ENCODE measurements around the gene BRINP1.

BRINP1 gene

DNA sequence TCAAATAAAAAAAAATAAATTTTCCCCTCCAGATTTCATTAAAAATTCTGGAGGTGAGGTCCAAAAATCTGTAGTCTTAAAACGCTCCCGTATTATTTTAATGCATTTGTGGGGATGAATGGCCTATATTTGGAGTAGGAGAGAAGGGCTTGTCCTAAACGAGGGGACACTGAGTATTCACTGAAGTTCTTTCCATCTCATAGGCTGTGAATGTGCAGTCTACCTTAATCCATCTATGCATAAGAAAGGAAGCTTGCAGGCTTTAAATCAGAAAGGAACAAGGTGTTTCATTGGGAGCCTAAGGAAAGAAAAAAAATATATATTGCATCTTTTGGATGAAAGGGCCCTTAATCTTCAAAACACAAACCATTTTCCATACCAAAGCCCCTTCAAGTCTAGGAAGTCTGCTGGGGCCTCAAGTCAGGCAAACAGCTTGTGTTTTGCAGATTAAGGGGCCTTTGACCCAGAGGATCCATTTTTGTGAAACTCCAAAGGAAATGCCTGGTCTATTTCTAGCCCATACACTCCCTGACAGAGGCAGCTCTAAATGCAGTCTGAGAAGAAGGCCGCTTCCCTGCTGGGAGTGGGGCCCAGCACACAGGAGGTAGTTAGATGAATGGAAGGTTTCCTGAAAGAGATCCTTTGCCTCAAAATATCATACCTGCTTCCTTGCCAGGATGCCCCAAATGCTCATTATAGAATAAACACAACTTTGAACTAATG lies 35.6 kb downstream of the BRINP1 start:
- TF ChIP-seq, protein P1, sequence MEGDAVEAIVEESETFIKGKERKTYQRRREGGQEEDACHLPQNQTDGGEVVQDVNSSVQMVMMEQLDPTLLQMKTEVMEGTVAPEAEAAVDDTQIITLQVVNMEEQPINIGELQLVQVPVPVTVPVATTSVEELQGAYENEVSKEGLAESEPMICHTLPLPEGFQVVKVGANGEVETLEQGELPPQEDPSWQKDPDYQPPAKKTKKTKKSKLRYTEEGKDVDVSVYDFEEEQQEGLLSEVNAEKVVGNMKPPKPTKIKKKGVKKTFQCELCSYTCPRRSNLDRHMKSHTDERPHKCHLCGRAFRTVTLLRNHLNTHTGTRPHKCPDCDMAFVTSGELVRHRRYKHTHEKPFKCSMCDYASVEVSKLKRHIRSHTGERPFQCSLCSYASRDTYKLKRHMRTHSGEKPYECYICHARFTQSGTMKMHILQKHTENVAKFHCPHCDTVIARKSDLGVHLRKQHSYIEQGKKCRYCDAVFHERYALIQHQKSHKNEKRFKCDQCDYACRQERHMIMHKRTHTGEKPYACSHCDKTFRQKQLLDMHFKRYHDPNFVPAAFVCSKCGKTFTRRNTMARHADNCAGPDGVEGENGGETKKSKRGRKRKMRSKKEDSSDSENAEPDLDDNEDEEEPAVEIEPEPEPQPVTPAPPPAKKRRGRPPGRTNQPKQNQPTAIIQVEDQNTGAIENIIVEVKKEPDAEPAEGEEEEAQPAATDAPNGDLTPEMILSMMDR (IDR thresholded peaks at IDR 0.05; ENCODE audit: poor library complexity, severe bottlenecking), result no peak

DNA sequence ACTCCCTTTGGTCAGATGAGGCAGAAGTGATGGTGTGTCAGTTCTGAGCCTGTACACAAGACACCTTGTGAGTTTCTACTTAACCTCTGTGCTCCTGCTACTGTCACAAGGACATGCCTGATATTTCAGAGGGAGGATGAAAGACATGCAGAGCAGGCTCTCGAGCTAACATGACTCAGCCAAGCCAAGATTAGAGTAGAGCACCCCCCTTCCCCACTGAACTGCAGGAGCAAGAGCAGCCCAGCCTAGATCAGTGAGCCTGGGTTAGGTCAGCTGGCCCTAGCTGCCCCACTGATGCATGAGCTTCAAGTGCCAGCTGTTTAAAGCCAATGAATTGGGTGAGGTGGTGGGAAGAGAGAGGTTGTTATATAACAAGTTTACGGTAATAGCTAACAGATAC lies 36.7 kb downstream of the BRINP1 start:
- H3K4me1 ChIP-seq (ENCODE audit: insufficient read depth, poor library complexity, severe bottlenecking), result no peaks in the 10 kb centered on the region
- peaks cover 2% of the 10 kb centered on the region for H3K9me3 ChIP-seq (ENCODE audit: severe bottlenecking)
- H3K27me3 ChIP-seq (ENCODE audit: insufficient read depth, poor library complexity, severe bottlenecking), result no peaks in the 10 kb centered on the region
- ATAC-seq (ENCODE audit: low read depth), result no peak
- no peaks in the 10 kb centered on the region for H3K36me3 ChIP-seq (ENCODE audit: low read depth)
- TF ChIP-seq, protein P1 (IDR thresholded peaks at IDR 0.05; ENCODE audit: poor library complexity, severe bottlenecking), result no peak
- DNase-seq (ENCODE audit: low spot score), result no peak
- no peak overlapping the region for H3K4me3 ChIP-seq (ENCODE audit: severe bottlenecking)
- H3K27ac ChIP-seq (ENCODE audit: poor library complexity, severe bottlenecking), result no peak overlapping the region

More for the DNA sequence above, 35.6 kb downstream of the BRINP1 start:
- H3K27ac ChIP-seq (ENCODE audit: poor library complexity, severe bottlenecking), result no peak overlapping the region
- H3K36me3 ChIP-seq (ENCODE audit: low read depth), result no peaks in the 10 kb centered on the region
- no peaks in the 10 kb centered on the region for H3K27me3 ChIP-seq (ENCODE audit: insufficient read depth, poor library complexity, severe bottlenecking)
- H3K9me3 ChIP-seq (ENCODE audit: severe bottlenecking), result peaks cover 2% of the 10 kb centered on the region
- DNase-seq (ENCODE audit: low spot score) (no peak), ATAC-seq (ENCODE audit: low read depth) (no peak)
- no peak overlapping the region for H3K4me3 ChIP-seq (ENCODE audit: severe bottlenecking)
- H3K4me1 ChIP-seq (ENCODE audit: insufficient read depth, poor library complexity, severe bottlenecking), result no peaks in the 10 kb centered on the region

DNA sequence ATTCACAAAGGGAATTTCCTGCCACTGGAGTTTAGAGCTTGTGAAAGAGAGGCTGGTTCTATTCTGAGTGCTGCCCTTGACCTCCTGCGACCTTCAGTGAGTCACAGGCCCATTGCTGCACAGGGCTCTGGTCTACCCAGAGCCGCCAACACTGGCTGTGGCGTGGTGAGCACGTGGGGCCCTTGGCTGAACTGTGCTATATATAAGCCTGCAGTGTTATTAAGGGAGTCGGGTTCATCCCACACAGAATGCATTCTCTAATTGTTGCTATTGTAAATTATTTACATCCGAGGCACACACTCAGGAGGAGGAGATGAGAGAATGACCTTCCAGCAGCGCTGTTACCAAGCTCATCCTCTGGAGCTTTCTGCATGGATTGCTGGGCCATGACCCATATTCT lies 47.1 kb downstream of the BRINP1 start:
- Histone ChIP-seq H3K9me3 (ENCODE audit: severe bottlenecking) (no peaks in the 10 kb centered on the region), H3K27ac (ENCODE audit: poor library complexity, severe bottlenecking) (no peak overlapping the region), H3K4me1 (ENCODE audit: insufficient read depth, poor library complexity, severe bottlenecking) (no peaks in the 10 kb centered on the region), H3K27me3 (ENCODE audit: insufficient read depth, poor library complexity, severe bottlenecking) (no peaks in the 10 kb centered on the region), H3K36me3 (ENCODE audit: low read depth) (no peaks in the 10 kb centered on the region), H3K4me3 (ENCODE audit: severe bottlenecking) (no peak overlapping the region)
- no peak for DNase-seq (ENCODE audit: low spot score)
- no peak for ATAC-seq (ENCODE audit: low read depth)
- TF ChIP-seq, protein P1 (IDR thresholded peaks at IDR 0.05; ENCODE audit: poor library complexity, severe bottlenecking), result no peak

- Histone ChIP-seq H3K4me3 (ENCODE audit: severe bottlenecking) (no peak overlapping the region), H3K9me3 (ENCODE audit: severe bottlenecking) (no peaks in the 10 kb centered on the region), H3K27ac (ENCODE audit: poor library complexity, severe bottlenecking) (no peak overlapping the region), H3K27me3 (ENCODE audit: insufficient read depth, poor library complexity, severe bottlenecking) (no peaks in the 10 kb centered on the region), H3K4me1 (ENCODE audit: insufficient read depth, poor library complexity, severe bottlenecking) (no peaks in the 10 kb centered on the region), H3K36me3 (ENCODE audit: low read depth) (no peaks in the 10 kb centered on the region)
- TF ChIP-seq, protein P1 (IDR thresholded peaks at IDR 0.05; ENCODE audit: poor library complexity, severe bottlenecking), result no peak
- no peak for ATAC-seq (ENCODE audit: low read depth)
- DNase-seq (ENCODE audit: low spot score), result no peak
Measured at GRCh38 chr9:119318371-119318770, 50.9 kb downstream of the BRINP1 start.

- no peaks in the 10 kb centered on the region for H3K4me1 ChIP-seq (ENCODE audit: insufficient read depth, poor library complexity, severe bottlenecking)
- no peaks in the 10 kb centered on the region for H3K36me3 ChIP-seq (ENCODE audit: low read depth)
- H3K27ac ChIP-seq (ENCODE audit: poor library complexity, severe bottlenecking), result no peak overlapping the region
- DNase-seq (ENCODE audit: low spot score), result no peak
- no peaks in the 10 kb centered on the region for H3K9me3 ChIP-seq (ENCODE audit: severe bottlenecking)
- TF ChIP-seq, protein P1 (IDR thresholded peaks at IDR 0.05; ENCODE audit: poor library complexity, severe bottlenecking), result no peak
- H3K27me3 ChIP-seq (ENCODE audit: insufficient read depth, poor library complexity, severe bottlenecking), result no peaks in the 10 kb centered on the region
- no peak overlapping the region for H3K4me3 ChIP-seq (ENCODE audit: severe bottlenecking)
- no peak for ATAC-seq (ENCODE audit: low read depth)
Measured at GRCh38 chr9:119313846-119314245, 55.4 kb downstream of the BRINP1 start.

All from RWPE2 (cell line).